Endothelial cell (in vitro differentiated cells): ENCODE data around the gene PIM3. TPM values are rescaled to one million over a fixed set of nuclear protein-coding genes. Genes with fewer than 3 reads are reported as not detected.
"Not testable (repeated sequence)": the region's sequence is repeated elsewhere in the genome, so short reads cannot be mapped to it uniquely, and the experiment has no call there.

Experiments used
- DNase-seq: peaks from one replicate; pipeline ENCODE4 v3.0.0; 2021; ENCODE audit warnings: low spot score
- H3K27ac Mint-ChIP-seq: one replicate; pipeline ENCODE4 v1.8.0; 2021; ENCODE audit warnings: mixed read lengths, inconsistent platforms; ENCODE audit not compliant: unreplicated experiment
- H3K27me3 Mint-ChIP-seq: one replicate; pipeline ENCODE4 v1.8.0; 2021; ENCODE audit warnings: mild to moderate bottlenecking, moderate library complexity, mixed read lengths, inconsistent platforms; ENCODE audit not compliant: unreplicated experiment
- H3K36me3 Mint-ChIP-seq: one replicate; pipeline ENCODE4 v1.8.0; 2021; ENCODE audit warnings: mild to moderate bottlenecking, low read depth, mixed read lengths, inconsistent platforms; ENCODE audit not compliant: unreplicated experiment
- H3K4me1 Mint-ChIP-seq: one replicate; pipeline ENCODE4 v1.8.0; 2021; ENCODE audit warnings: mild to moderate bottlenecking, mixed read lengths, inconsistent platforms; ENCODE audit not compliant: unreplicated experiment
- H3K4me3 Mint-ChIP-seq: one replicate; pipeline ENCODE4 v1.8.0; 2021; ENCODE audit warnings: mild to moderate bottlenecking, mixed read lengths, inconsistent platforms; ENCODE audit not compliant: unreplicated experiment
- H3K9me3 Mint-ChIP-seq: one replicate; pipeline ENCODE4 v1.8.0; 2021; ENCODE audit warnings: mixed read lengths, inconsistent platforms; ENCODE audit not compliant: unreplicated experiment
- CTCF ChIP-seq: fragments of 200-600 bp; sonication (generic); IDR thresholded peaks from one replicate; pipeline ENCODE4 v1.5.0; 2021; ENCODE audit warnings: antibody characterized with exemption; ENCODE audit not compliant: unreplicated experiment
- total RNA-seq: library from RNA; stranded (reverse); fragmentation: NEBNext Ultra II Directional; extraction: Animal tissue kit (Norgen Biotek cat#: 25700); gene quantifications from one replicate; pipeline ENCODE4 v1.2.1, GENCODE V29; 2021; ENCODE audit not compliant: unreplicated experiment

Gene PIM3
- total RNA-seq, 1 donor from 2014 or later, result 112 TPM

- Mint-ChIP-seq H3K27me3 (peaks cover 12% of the 10 kb centered on the region), H3K36me3 (peaks cover 11% of the 10 kb centered on the region), H3K9me3 (peaks cover 5% of the 10 kb centered on the region), H3K27ac (no peak overlapping the region), H3K4me3 (no peak overlapping the region), H3K4me1 (peaks cover 3% of the 10 kb centered on the region)
- TF ChIP-seq CTCF, result no peak
- no peak for DNase-seq
Measured at GRCh38 chr22:49986325-49986724, 25.8 kb downstream of the PIM3 start.

- DNase-seq, H3K4me1 Mint-ChIP-seq, H3K27me3 Mint-ChIP-seq, H3K36me3 Mint-ChIP-seq, H3K27ac Mint-ChIP-seq, H3K4me3 Mint-ChIP-seq, H3K9me3 Mint-ChIP-seq: not testable (repeated sequence)
Measured at GRCh38 chr22:49989826-49990225, 29.3 kb downstream of the PIM3 start.

- H3K4me3 Mint-ChIP-seq, result no peak overlapping the region
- peaks cover 5% of the 10 kb centered on the region for H3K9me3 Mint-ChIP-seq
- DNase-seq, result no peak
- H3K27me3 Mint-ChIP-seq, result peaks cover 7% of the 10 kb centered on the region
- no peak for TF ChIP-seq CTCF
- peaks cover 2% of the 10 kb centered on the region for H3K4me1 Mint-ChIP-seq
- peaks cover 4% of the 10 kb centered on the region for H3K36me3 Mint-ChIP-seq
- no peak overlapping the region for H3K27ac Mint-ChIP-seq
Measured at GRCh38 chr22:49991167-49991566, 30.6 kb downstream of the PIM3 start.

- no peak overlapping the region for H3K4me3 Mint-ChIP-seq
- H3K36me3 Mint-ChIP-seq, result peaks cover 4% of the 10 kb centered on the region
- TF ChIP-seq CTCF, result no peak
Measured at GRCh38 chr22:49991907-49992533, 31.4 kb downstream of the PIM3 start.

GRCh38 chr22:49992921-49993648, 32.5 kb downstream of the PIM3 start:
- peaks cover 6% of the 10 kb centered on the region for H3K27me3 Mint-ChIP-seq
- H3K36me3 Mint-ChIP-seq, result peaks cover 4% of the 10 kb centered on the region
- peak; percentile 61 for DNase-seq
- peaks cover 5% of the 10 kb centered on the region for H3K9me3 Mint-ChIP-seq
- H3K4me1 Mint-ChIP-seq, result peaks cover 2% of the 10 kb centered on the region
- TF ChIP-seq CTCF, result peak; percentile 55
- no peak overlapping the region for H3K27ac Mint-ChIP-seq
- no peak overlapping the region for H3K4me3 Mint-ChIP-seq

More at GRCh38 chr22:49991907-49992533, 31.4 kb downstream of the PIM3 start:
- no peak for DNase-seq
- H3K4me1 Mint-ChIP-seq, result peaks cover 2% of the 10 kb centered on the region
- H3K27ac Mint-ChIP-seq, result no peak overlapping the region
- peaks cover 5% of the 10 kb centered on the region for H3K9me3 Mint-ChIP-seq
- peaks cover 7% of the 10 kb centered on the region for H3K27me3 Mint-ChIP-seq
